HuH-7 (cell line): ENCODE data around the gene SRGAP3.

Experiments
- DNase-seq: peaks from one replicate; pipeline ENCODE4 v3.0.0; 2011; ENCODE audit warnings: low spot score

Gene SRGAP3

DNA sequence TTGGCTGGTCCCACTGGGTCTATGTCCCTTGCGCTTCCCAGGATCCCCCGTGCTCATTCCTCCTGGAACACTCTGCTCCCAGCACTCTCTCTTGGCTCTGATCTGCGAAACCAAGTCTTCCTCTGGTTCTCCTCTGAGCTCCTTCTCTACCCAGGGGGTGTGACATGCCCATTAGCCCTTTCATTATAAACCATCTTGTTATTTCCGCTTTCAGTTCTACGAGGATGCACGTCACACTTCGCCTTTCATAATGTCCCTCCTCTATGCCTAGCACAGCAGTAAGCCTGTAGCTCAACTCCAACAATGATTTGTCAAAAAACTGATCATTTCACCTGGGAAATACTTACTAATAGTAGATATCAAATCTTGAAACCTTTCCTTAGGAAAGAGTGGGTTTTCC lies 234.2 kb downstream of the SRGAP3 start:
- no peak for DNase-seq

- no peak for DNase-seq
Measured at GRCh38 chr3:9013782-9014563, 235.5 kb downstream of the SRGAP3 start.

GRCh38 chr3:9012521-9012920 lies 236.9 kb downstream of the SRGAP3 start:
- DNase-seq: no peak

DNA sequence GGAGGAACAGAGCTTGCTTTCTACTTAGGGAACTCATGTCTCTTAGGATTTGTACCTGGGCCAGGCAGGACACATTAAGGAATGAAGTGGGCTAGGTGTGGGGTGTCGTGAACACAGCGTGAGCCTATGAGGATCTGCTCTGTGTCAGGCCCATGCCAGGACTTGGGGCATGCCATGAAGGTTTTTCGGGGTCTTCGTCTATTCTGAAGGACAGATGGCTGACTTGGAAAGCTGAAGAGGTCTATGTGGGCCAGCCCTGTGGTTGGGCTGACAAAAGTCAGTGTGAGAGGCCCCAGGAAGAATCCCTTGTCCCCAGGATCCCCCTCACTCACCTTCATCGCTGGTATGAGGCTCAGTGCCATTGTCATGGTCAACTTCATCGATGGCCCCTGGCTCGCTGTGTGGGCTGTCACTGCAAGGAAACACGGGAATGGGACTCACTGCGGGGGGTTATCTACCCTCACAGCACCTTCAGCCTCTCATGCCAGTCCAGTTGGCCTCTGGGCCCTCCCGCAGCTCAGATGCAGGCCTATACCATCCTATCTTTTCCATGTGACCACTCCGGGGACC lies 239.4 kb downstream of the SRGAP3 start:
- no peak for DNase-seq

DNA sequence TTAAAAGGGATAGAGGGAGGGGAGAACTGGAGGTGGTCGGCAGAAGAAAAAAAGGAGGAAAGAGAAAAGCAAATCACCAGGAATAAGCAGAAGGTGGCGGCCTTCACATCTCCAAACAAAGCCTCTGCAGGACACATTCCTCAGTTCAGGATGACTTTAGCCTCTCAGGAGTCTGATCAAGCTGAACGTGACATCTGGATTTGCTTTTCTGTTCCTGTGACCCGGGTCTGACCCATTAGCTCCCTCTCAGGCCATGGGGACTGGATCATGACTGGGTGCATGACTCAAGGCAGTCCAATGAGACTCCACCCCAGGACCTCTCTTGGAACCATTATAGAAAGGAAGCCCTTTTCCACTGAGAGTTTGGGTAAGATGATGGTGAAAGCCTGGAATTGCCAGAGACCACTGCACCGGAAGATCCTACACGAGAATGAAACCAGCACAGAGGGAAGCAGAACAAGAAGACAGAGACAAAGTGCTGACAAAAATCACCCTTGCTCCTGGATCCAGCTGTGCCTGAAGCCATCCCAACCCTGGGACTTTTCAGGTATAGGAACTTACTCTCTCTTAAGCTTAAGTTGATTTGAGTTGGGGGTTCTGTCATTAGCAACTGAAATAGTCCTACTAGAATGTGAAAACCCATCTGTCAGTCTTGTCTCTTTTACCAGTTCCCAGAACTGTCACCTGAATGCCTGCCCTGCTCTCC lies 240.7 kb downstream of the SRGAP3 start:
- DNase-seq: no peak

- no peak for DNase-seq
Measured at GRCh38 chr3:9007928-9008327, 241.5 kb downstream of the SRGAP3 start.

DNA sequence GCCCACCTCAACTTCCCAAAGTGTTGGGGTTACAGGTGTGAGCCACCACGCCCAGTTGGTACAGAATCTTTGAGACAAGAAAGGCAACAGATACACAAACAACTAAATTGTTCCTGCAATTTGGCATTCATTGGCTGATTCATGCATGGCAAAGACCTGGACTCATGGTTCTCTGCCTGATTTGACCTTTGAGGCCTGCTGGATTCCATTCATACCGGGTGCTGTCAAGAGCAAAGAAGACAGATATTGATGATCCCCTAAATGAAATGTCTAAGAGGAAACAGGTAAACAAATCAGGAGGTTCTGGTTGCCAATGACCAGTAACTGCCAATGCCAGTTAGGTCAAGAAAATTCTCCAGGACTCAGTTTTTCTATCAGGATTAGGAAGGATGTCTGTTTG lies 242.2 kb downstream of the SRGAP3 start:
- no peak for DNase-seq

- no peak for DNase-seq
Measured at GRCh38 chr3:9000041-9000440, 249.4 kb downstream of the SRGAP3 start.

DNA sequence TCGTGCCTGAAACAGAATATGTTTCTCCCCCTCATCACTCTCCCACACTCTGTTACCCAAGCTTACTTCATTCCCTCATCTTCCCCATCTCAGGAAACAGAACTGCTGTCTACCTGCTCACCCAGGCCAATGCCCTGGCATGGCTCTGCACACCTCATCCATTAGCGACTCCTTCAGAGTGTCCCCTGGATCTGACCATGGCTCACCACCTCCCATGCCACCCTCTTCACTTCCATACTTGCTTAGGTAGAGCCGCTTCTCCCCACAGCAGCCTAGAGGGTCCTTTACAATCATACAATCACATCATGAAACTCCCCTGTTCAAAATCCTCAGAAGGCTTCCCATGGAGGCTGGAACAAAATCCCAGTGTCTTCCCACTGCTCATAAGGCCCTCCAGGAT lies 252.3 kb downstream of the SRGAP3 start:
- no peak for DNase-seq

DNA sequence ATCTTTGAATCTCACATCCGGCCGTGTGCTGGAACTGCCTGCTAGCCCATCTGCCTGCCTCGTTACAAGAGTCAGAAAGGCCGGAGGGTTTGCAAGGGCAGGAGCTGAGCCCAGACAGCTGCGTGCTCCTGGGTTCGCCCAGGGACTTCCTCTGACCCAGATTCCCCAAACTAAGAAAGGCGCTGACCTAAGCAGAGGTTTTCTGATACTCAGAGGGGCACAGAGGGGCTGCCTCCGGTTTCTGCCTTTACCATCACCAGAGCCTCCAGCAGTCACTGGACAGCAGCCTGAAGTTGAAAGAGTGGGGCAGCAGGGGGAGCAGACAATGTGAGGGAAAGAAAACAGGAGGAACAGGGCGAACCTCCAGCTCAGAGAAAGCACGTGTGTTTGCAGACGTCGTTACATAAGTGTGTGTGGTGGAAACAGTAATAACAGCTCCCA lies 252.7 kb downstream of the SRGAP3 start:
- no peak for DNase-seq

GRCh38 chr3:8996216-8996615 lies 253.2 kb downstream of the SRGAP3 start:
- DNase-seq: no peak

- DNase-seq: no peak
Measured at GRCh38 chr3:8994226-8994625, 255.2 kb downstream of the SRGAP3 start.

- no peak for DNase-seq
Measured at GRCh38 chr3:8993331-8993730, 256.1 kb downstream of the SRGAP3 start.

GRCh38 chr3:8992854-8993253 lies 256.6 kb downstream of the SRGAP3 start:
- no peak for DNase-seq

GRCh38 chr3:8992199-8992598 lies 257.2 kb downstream of the SRGAP3 start:
- no peak for DNase-seq

- no peak for DNase-seq
Measured at GRCh38 chr3:8990266-8991215, 258.9 kb downstream of the SRGAP3 start.

DNA sequence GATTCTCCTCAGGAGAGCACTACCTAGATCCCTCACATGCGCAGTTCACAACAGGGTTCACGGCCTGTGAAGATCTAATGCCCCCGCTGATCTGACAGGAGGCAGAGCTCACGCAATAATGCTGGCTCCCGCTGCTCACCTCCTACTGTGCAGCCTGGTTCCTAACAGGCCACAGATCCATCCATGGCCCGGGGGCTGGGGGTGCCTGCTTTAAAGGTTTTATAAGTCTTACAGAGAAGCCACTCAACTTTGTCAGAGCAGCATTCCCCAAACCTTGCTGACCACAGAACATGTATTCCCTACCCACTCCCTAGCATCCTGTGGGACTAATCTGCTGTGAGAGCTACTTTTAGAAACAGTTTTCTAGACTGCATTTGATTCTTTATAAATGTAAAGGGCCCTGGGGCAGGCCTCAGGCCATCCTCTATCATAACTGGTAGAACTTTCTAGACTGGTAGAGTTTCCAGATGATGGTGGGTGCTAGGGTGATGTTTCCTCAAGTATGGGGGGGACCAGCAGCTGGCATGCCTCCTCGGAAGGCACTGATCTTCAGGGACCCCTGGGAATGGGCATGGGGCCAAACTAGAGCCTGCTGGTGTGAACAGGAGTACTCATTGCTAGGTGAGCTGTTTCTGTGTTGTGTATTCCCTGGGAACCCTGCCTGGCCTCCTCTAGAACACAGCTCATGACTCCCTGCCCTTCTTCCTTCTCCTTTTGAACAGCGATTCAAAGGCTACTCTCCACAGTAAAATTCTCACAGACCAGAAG lies 260.5 kb downstream of the SRGAP3 start:
- DNase-seq: no peak

DNA sequence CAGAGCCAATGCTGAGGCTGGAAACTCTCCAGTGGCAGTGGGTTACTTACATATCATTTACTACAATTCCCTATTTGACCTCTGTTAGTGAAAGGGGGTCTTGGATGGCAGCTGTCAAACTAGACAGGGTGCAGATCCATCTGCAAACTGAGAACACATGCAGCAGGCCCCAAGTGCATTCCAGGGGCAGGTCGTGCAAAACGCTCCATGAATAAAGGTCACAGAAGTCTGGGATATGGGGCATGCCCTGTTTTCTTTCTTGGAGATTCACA lies 261.1 kb downstream of the SRGAP3 start:
- no peak for DNase-seq

GRCh38 chr3:8987645-8988383 lies 261.6 kb downstream of the SRGAP3 start:
- DNase-seq: peak; percentile 97

- DNase-seq: no peak
Measured at GRCh38 chr3:8987226-8987625, 262.2 kb downstream of the SRGAP3 start.

DNA sequence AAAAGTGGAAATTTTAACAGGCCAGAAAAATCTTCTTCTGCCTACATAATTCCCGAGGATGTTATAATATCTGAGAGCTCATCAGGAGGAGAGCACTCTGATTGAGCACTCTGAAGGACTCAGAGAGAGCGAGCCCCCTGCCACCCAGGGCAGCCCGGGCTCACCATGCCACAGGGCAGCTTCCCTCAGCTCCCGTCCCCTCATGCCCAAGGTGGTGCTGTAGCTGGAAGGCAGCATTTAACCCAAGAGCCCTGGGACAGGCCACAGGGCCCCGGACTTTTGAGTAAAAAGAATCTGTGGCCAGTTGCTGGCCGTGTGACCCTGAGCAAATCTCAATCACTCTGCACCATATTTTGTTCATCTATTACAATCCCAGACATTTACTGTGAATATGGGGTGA lies 262.7 kb downstream of the SRGAP3 start:
- DNase-seq: no peak
